SJSA1 (cell line): ENCODE measurements around the gene IGF2. TPM values are rescaled to one million over a fixed set of nuclear protein-coding genes. Genes with fewer than 3 reads are reported as not detected.

ENCODE experiments used
- DNase-seq, 2 experiments: peaks; one replicate each; pipeline ENCODE4 v3.0.0-alpha.2; 2015 to 2020; ENCODE audit warnings: low spot score in 2 of 2, low read depth in 1 of 2
- H3K27ac ChIP-seq: fragments of 250-450 bp; sonication (Bioruptor Pico); 2 replicates; pipeline ENCODE4 v1.5.1; 2020; ENCODE audit warnings: mild to moderate bottlenecking, moderate library complexity
- H3K27me3 ChIP-seq: fragments of 250-450 bp; sonication (Bioruptor Pico); replicated peaks from 2 replicates; pipeline ENCODE4 v1.5.1; 2020; ENCODE audit warnings: mild to moderate bottlenecking, moderate library complexity
- H3K36me3 ChIP-seq: fragments of 250-450 bp; sonication (Bioruptor Pico); 2 replicates; pipeline ENCODE4 v1.5.1; 2020; ENCODE audit warnings: mild to moderate bottlenecking
- H3K4me1 ChIP-seq: fragments of 250-450 bp; sonication (Bioruptor Pico); replicated peaks from 2 replicates; pipeline ENCODE4 v1.6.1; 2021; ENCODE audit warnings: mild to moderate bottlenecking
- H3K4me3 ChIP-seq: fragments of 250-450 bp; sonication (Bioruptor Pico); 2 replicates; pipeline ENCODE4 v1.5.1; 2020; ENCODE audit warnings: mild to moderate bottlenecking
- H3K9me3 ChIP-seq: fragments of 250-450 bp; sonication (Bioruptor Pico); replicated peaks from 2 replicates; pipeline ENCODE4 v1.5.1; 2020; ENCODE audit warnings: mild to moderate bottlenecking
- total RNA-seq: library from RNA; depleted of rRNA; stranded (reverse); fragments of >200 nt; shearing (Covaris generic); gene quantifications from 2 replicates; pipeline ENCODE4 v1.2.3, GENCODE V29; 2014

The IGF2 gene
- total RNA-seq, 1 experiment from 2014 or later, result 31.5 TPM

- H3K36me3 ChIP-seq, result no peaks in the 10 kb centered on the region; the same call in 1 of the 2 replicates
- no peak overlapping the region for H3K27ac ChIP-seq
- H3K9me3 ChIP-seq, result peaks cover 5% of the 10 kb centered on the region; the same call in 1 of the 2 replicates
- H3K27me3 ChIP-seq, result peaks cover 74% of the 10 kb centered on the region
- no peak for DNase-seq
- H3K4me1 ChIP-seq, result peaks cover 38% of the 10 kb centered on the region
- no peak overlapping the region for H3K4me3 ChIP-seq
Observed at GRCh38 chr11:2142300-2142759, 3.1 kb upstream of the IGF2 start.

GRCh38 chr11:2140411-2141400 lies 1.5 kb upstream of the IGF2 start:
- peaks cover 6% of the 10 kb centered on the region; the same call in 1 of the 2 replicates for H3K9me3 ChIP-seq
- peaks cover 52% of the 10 kb centered on the region for H3K4me1 ChIP-seq
- H3K27ac ChIP-seq, result no peak overlapping the region
- H3K36me3 ChIP-seq, result peaks cover 11% of the 10 kb centered on the region
- H3K27me3 ChIP-seq, result peaks cover 59% of the 10 kb centered on the region
- no peak for DNase-seq
- H3K4me3 ChIP-seq, result no peak overlapping the region

- Histone ChIP-seq H3K27me3 (peaks cover 50% of the 10 kb centered on the region), H3K36me3 (peaks cover 17% of the 10 kb centered on the region), H3K4me1 (peaks cover 52% of the 10 kb centered on the region), H3K4me3 (no peak overlapping the region), H3K9me3 (peaks cover 6% of the 10 kb centered on the region; the same call in 1 of the 2 replicates), H3K27ac (no peak overlapping the region)
- no peak for DNase-seq
Observed at GRCh38 chr11:2139621-2140337, 590 bp upstream of the IGF2 start.

DNA sequence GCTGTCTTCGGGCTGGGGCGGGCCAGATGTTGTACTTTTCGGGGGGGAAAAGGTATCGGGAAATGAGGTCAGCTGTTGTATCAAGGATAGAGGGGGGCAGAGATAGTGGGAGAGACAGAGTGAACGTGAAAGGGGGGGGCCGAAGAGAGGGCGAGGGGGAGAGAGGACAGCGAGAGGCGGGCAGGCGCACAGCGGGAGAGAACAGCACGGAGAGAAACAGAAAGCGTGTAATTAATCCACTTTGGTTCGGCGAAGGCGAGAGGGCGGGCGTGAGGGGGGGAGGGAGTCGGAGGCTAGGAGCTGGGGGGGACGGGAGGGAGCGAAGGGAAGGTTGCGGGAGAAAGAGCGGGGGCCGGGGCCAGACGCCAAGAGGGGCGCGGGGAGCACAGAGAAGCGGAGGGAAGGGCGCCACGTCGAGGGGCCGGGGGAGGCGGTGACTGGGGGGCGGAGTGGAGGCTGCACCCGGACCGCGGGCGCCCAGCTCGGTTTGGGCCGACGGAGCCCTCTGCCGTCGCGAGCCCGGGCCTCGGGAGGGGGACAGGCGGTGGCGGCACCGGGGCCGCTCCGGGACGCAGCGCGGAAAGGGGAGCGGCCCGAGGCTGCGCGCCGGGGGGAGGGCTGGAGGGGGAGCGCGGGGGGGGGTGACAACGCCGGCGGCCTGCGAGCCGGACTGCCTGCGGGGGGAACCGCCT lies 612 bp downstream of the IGF2 start:
- Histone ChIP-seq H3K27me3 (peaks cover 41% of the 10 kb centered on the region), H3K9me3 (peaks cover 6% of the 10 kb centered on the region; the same call in 1 of the 2 replicates)

GRCh38 chr11:2138068-2138430 lies 1.1 kb downstream of the IGF2 start:
- peaks cover 6% of the 10 kb centered on the region; the same call in 1 of the 2 replicates for H3K9me3 ChIP-seq
- DNase-seq, result no peak
- peaks cover 33% of the 10 kb centered on the region for H3K36me3 ChIP-seq
- H3K4me3 ChIP-seq, result peak overlapping the region; percentile 66
- peaks cover 40% of the 10 kb centered on the region for H3K4me1 ChIP-seq
- peaks cover 43% of the 10 kb centered on the region for H3K27me3 ChIP-seq
- H3K27ac ChIP-seq, result peak overlapping the region; percentile 73

More for the DNA sequence above, 612 bp downstream of the IGF2 start:
- peak overlapping the region; percentile 73 for H3K27ac ChIP-seq
- peaks cover 27% of the 10 kb centered on the region for H3K36me3 ChIP-seq
- peaks cover 43% of the 10 kb centered on the region for H3K4me1 ChIP-seq
- no peak for DNase-seq
- H3K4me3 ChIP-seq, result peak overlapping the region; percentile 66

DNA sequence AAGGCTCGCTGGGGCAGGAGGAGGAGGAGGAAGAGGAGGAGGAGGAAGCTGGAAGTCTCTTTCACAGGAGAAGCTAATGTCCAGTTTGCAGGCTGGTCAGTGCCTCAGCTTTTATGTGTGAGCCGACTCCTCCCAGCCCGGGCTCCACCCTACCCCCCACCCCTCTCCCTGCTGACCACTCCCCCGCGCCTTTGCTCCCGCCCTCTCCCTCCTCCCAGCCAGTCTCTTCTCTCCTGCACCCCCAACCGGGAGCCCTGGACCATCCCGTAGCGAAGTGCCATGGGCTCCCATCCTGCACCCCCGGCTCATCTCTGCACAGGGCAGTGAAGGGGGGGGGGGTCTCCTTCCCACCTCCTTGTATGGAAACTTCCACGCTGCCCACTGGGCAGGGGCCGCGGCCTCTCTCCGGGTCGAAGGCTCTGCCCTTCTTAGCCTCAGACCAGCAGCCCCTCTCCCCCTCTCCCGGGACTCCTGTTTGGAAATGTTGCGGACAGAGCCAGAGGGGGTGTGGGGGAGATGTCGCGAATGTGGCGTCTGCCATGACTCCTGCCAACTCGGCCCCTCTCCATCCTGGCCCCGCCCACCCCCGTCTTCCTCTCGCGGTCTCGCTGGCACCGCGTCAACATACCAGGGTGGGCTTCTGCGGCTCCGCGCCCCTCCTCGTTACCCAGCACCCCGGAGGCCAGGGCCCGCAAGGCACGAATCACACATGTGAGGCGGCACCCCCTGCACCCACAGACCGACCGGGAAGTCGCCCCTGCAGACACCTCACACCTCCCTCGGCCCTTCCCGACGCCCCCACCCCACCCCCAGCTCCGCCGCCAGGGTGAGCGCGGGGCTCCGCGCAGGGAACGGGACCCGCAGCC lies 1.8 kb downstream of the IGF2 start:
- H3K9me3 ChIP-seq, result peaks cover 6% of the 10 kb centered on the region; the same call in 1 of the 2 replicates
- H3K4me1 ChIP-seq, result peaks cover 34% of the 10 kb centered on the region
- peaks cover 38% of the 10 kb centered on the region for H3K36me3 ChIP-seq
- H3K27ac ChIP-seq, result peak overlapping the region; percentile 73
- peak overlapping the region; percentile 66 for H3K4me3 ChIP-seq
- peak; percentile 90 to 95 for DNase-seq
- peaks cover 46% of the 10 kb centered on the region for H3K27me3 ChIP-seq

GRCh38 chr11:2136952-2137201 lies 2.3 kb downstream of the IGF2 start:
- Histone ChIP-seq H3K4me3 (peak overlapping the region; percentile 66), H3K4me1 (peaks cover 33% of the 10 kb centered on the region), H3K27me3 (peaks cover 41% of the 10 kb centered on the region), H3K27ac (no peak overlapping the region), H3K9me3 (peaks cover 6% of the 10 kb centered on the region; the same call in 1 of the 2 replicates), H3K36me3 (peaks cover 41% of the 10 kb centered on the region)
- no peak for DNase-seq

GRCh38 chr11:2136209-2136951 lies 2.8 kb downstream of the IGF2 start:
- Histone ChIP-seq H3K9me3 (peaks cover 6% of the 10 kb centered on the region; the same call in 1 of the 2 replicates), H3K27me3 (peaks cover 36% of the 10 kb centered on the region), H3K4me1 (peaks cover 33% of the 10 kb centered on the region), H3K4me3 (peak overlapping the region; percentile 66), H3K36me3 (peaks cover 46% of the 10 kb centered on the region), H3K27ac (no peak overlapping the region)
- DNase-seq, result no peak

DNA sequence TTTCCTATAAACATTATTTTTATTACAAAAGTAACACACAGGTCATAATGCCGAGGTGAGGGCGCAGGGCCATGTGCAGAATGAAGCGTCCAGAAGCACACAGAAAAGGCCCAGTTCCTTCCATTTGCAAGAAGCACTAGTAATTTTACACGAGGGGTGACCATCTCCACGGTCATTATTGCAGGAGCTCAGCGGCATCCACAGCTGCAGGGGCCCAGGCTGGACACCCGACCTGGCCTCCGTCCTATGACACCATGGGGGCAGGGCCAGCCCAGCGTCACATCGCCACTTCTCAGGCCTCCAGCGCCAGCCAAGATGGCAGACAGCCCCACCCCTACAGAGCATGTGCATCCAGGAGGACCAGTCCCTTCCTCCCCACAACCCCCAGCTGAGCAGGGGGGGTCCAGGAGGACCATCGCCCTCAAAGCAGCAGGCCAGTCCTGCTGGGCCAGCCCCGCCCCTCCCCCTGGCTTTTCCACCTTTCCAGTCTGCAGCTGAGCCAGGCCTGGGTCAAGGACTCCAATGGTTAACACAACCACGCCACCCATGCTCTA lies 3.5 kb downstream of the IGF2 start:
- DNase-seq, result no peak
- peaks cover 33% of the 10 kb centered on the region for H3K4me1 ChIP-seq
- H3K4me3 ChIP-seq, result no peak overlapping the region
- peaks cover 53% of the 10 kb centered on the region for H3K36me3 ChIP-seq
- H3K27ac ChIP-seq, result no peak overlapping the region
- H3K27me3 ChIP-seq, result peaks cover 30% of the 10 kb centered on the region
- H3K9me3 ChIP-seq, result peaks cover 3% of the 10 kb centered on the region; the same call in 1 of the 2 replicates

DNA sequence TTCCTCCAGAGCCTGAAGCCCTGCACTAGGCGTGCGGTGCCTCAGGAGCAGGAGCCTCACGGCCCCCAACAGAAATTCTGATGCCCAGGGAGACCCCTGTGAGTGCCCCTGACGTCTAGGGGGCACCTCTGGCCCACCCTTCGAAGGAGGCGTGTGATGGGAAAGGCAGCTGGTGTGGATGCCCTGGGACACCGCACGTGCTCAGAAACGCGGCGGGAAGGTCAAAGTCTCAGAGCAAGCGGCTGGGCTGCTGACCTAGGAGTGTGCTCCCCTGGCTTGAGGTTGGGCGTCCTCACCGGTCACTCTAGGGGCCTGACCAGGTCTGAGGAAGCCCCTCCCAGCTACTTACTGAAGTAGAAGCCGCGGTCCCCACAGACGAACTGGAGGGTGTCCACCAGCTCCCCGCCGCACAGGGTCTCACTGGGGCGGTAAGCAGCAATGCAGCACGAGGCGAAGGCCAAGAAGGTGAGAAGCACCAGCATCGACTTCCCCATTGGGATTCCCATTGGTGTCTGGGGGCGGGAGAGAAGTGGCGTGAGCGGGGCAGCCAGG lies 4.1 kb downstream of the IGF2 start:
- H3K27me3 ChIP-seq, result peaks cover 26% of the 10 kb centered on the region
- H3K36me3 ChIP-seq, result peaks cover 53% of the 10 kb centered on the region
- no peak for DNase-seq
- peaks cover 2% of the 10 kb centered on the region; the same call in 1 of the 2 replicates for H3K9me3 ChIP-seq
- H3K4me1 ChIP-seq, result peaks cover 33% of the 10 kb centered on the region
- no peak overlapping the region for H3K4me3 ChIP-seq
- no peak overlapping the region for H3K27ac ChIP-seq

DNA sequence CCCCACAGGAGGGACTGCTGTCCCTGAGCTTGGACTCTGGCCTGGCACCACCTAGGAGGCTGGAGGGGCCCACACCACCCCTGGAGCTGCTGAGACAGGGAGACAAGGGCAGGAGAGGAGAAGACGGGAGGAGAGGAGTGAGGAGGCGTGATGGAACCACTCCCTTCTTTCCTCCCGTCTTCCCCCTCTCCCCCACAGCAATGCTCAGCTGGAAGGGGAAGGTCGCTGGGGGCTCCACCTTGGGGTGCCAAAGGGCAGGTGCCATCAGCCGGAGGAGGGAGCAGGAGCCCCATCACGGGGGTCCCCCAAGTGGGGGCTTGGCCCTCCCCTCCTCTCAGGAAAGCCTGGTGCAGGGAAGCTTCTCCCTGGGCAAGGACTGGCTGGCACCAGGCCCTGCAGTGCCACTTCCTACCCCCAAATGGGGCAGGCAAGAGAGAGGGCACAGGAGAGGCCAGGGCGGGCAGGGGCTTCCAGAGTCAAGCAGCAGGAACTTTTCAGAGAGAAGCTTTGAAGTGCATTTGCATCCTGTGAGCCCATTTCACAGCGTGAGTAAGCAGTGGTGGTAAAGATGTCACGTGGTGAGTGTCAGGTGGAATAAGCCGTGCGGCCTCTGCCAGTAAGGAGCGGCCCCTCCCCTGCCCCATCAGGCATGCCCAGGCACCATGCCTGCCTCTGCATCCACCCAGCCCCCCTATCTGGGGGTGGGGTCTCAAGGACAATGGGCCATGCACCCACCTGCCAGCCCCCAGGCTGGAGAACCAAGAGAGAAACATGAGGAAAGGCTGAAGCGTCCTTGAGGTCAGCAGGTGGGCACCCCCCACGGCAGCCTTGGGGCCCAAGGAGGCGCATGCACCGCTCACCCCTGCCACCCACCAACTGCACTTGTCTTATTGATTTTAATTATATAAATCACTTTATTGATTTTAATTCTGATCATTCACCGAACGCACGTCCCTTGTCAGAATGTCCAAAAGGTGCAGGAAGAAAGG lies 4.9 kb downstream of the IGF2 start:
- Histone ChIP-seq H3K9me3 (peaks cover 2% of the 10 kb centered on the region; the same call in 1 of the 2 replicates), H3K36me3 (peaks cover 61% of the 10 kb centered on the region), H3K27ac (no peak overlapping the region), H3K4me1 (peaks cover 29% of the 10 kb centered on the region), H3K4me3 (no peak overlapping the region), H3K27me3 (peaks cover 20% of the 10 kb centered on the region)
- DNase-seq, result no peak
